Natural killer cell (primary cell): ENCODE measurements around the gene MYO18B. TPM values are rescaled to one million over a fixed set of nuclear protein-coding genes. Genes with fewer than 3 reads are reported as not detected.

Experiments used
- ATAC-seq, 3 donors: fragments of 150-1000 bp in 2 of 3; fragments of 200-7000 bp in 1 of 3; cut with Tn5 transposase; 1 replicate in 1 of 3; 2 replicates in 2 of 3; pipeline ENCODE4 v1.10.0; 2021; ENCODE audit warnings: mild to moderate bottlenecking in 2 of 3, moderate library complexity in 2 of 3
- DNase-seq, 2 donors: peaks; one replicate each; pipeline versions ENCODE4 v3.0.0 to v3.0.0-alpha.2; 2013 to 2021; ENCODE audit warnings: mixed read lengths in 1 of 2
- H3K27ac ChIP-seq: one replicate; pipeline ENCODE4 v1.5.1; 2013; ENCODE audit warnings: mild to moderate bottlenecking, low read length
- H3K27me3 ChIP-seq: one replicate; pipeline ENCODE4 v1.6.1; 2013; ENCODE audit warnings: low read length; ENCODE audit not compliant: control insufficient read depth, insufficient read depth
- H3K36me3 ChIP-seq: one replicate; pipeline ENCODE4 v1.6.1; 2013; ENCODE audit warnings: low read length; ENCODE audit not compliant: control insufficient read depth, insufficient read depth
- H3K4me1 ChIP-seq: one replicate; pipeline ENCODE4 v1.6.1; 2013; ENCODE audit warnings: low read length; ENCODE audit not compliant: control insufficient read depth, insufficient read depth
- H3K4me3 ChIP-seq: one replicate; pipeline ENCODE4 v1.5.1; 2013; ENCODE audit warnings: low read length
- H3K9me3 ChIP-seq: one replicate; pipeline ENCODE4 v1.6.1; 2013; ENCODE audit warnings: low read length; ENCODE audit not compliant: control insufficient read depth, insufficient read depth
- H3K27ac Mint-ChIP-seq, 2 donors: one replicate each; pipeline ENCODE4 v1.8.0; 2022; ENCODE audit warnings: mild to moderate bottlenecking in 2 of 2, mixed read lengths in 2 of 2, moderate library complexity in 1 of 2
- H3K27me3 Mint-ChIP-seq, 2 donors: one replicate each; pipeline ENCODE4 v1.8.0; 2022; ENCODE audit warnings: low read depth in 2 of 2, mixed read lengths in 2 of 2
- H3K36me3 Mint-ChIP-seq: one replicate; pipeline ENCODE4 v1.8.0; 2022; ENCODE audit warnings: mixed read lengths
- H3K4me1 Mint-ChIP-seq, 2 donors: one replicate each; pipeline ENCODE4 v1.8.0; 2022; ENCODE audit warnings: mixed read lengths in 2 of 2
- H3K4me3 Mint-ChIP-seq: one replicate; pipeline ENCODE4 v1.8.0; 2022; ENCODE audit warnings: mild to moderate bottlenecking, moderate library complexity, mixed read lengths
- H3K9me3 Mint-ChIP-seq, 2 donors: one replicate each; pipeline ENCODE4 v1.8.0; 2022; ENCODE audit warnings: mixed read lengths in 2 of 2
- CTCF ChIP-seq: fragments of 200-600 bp; IDR thresholded peaks from one replicate; pipeline ENCODE4 v1.8.0; 2022; ENCODE audit warnings: antibody characterized with exemption
- WGBS: methylation state at CpG from one replicate; pipeline ENCODE4 v1.1.7; 2013; ENCODE audit warnings: missing lambda C conversion rate; ENCODE audit not compliant: insufficient coverage; 5-methylcytosine and 5-hydroxymethylcytosine counted together
- intact Hi-C: fragments of 100-400 bp; cut with micrococcal nuclease; formaldehyde crosslinking; loops from one replicate; pipeline ENCODE4 v1.14.2; 2022
- total RNA-seq, 4 donors: library from RNA; stranded (reverse); fragments of 120-200 nt in 1 of 4; gene quantifications; one replicate each; pipeline versions ENCODE4 v1.2.3 to v1.2.4, GENCODE V29; 2013 to 2022

The MYO18B gene
- total RNA-seq, 3 donors from 2014 or later (not counting 1 experiment from before 2014, with no cell fraction given), result 0.07 to 0.14 (median 0.10) TPM

- Histone ChIP-seq H3K27me3 (no peaks in the 10 kb centered on the region), H3K36me3 (no peaks in the 10 kb centered on the region), H3K27ac (no peak overlapping the region), H3K4me3 (no peak overlapping the region), H3K4me1 (no peaks in the 10 kb centered on the region), H3K9me3 (no peaks in the 10 kb centered on the region)
- Mint-ChIP-seq H3K4me3 (no peak overlapping the region), H3K27me3 (peaks cover 6 to 50% of the 10 kb centered on the region in 2 donors), H3K36me3 (no peaks in the 10 kb centered on the region), H3K4me1 (no peaks in the 10 kb centered on the region), H3K9me3 (no peaks in the 10 kb centered on the region), H3K27ac (no peak overlapping the region)
- no peak for DNase-seq
- no peak for TF ChIP-seq CTCF
- 81% methylated on average over 6 of the region's 7 CpGs for WGBS
- no peak for ATAC-seq
- intact Hi-C loops, result no loop called here
Observed at GRCh38 chr22:25911243-25911972, 169.4 kb downstream of the MYO18B start.

- no peaks in the 10 kb centered on the region for H3K9me3 ChIP-seq
- no peak for DNase-seq
- Mint-ChIP-seq H3K27me3 (peaks cover 16 to 34% of the 10 kb centered on the region in 2 donors), H3K9me3 (peaks cover 2% of the 10 kb centered on the region in 2 donors), H3K27ac (no peak overlapping the region), H3K36me3 (no peaks in the 10 kb centered on the region), H3K4me1 (no peaks in the 10 kb centered on the region), H3K4me3 (no peak overlapping the region)
- H3K27me3 ChIP-seq, result no peaks in the 10 kb centered on the region
- H3K4me1 ChIP-seq, result no peaks in the 10 kb centered on the region
- WGBS, result 74% methylated on average over 4 of the region's 4 CpGs
- intact Hi-C loops, result no loop called here
- no peak for TF ChIP-seq CTCF
- no peak for ATAC-seq
- H3K27ac ChIP-seq, result no peak overlapping the region
- no peak overlapping the region for H3K4me3 ChIP-seq
- no peaks in the 10 kb centered on the region for H3K36me3 ChIP-seq
Observed at GRCh38 chr22:25919452-25919851, 177.5 kb downstream of the MYO18B start.

GRCh38 chr22:25922141-25922540 is 180.2 kb downstream of the MYO18B start:
- peaks cover 16 to 25% of the 10 kb centered on the region in 2 donors for H3K27me3 Mint-ChIP-seq
- H3K27ac Mint-ChIP-seq, result no peak overlapping the region
- no peaks in the 10 kb centered on the region for H3K4me1 Mint-ChIP-seq

More at GRCh38 chr22:25922141-25922540, 180.2 kb downstream of the MYO18B start:
- WGBS, result 79% methylated on average over 10 of the region's 10 CpGs
- H3K9me3 Mint-ChIP-seq, result peaks cover 2% of the 10 kb centered on the region in 2 donors
- Histone ChIP-seq H3K27me3 (no peaks in the 10 kb centered on the region), H3K36me3 (no peaks in the 10 kb centered on the region), H3K4me1 (no peaks in the 10 kb centered on the region), H3K4me3 (no peak overlapping the region), H3K9me3 (no peaks in the 10 kb centered on the region), H3K27ac (no peak overlapping the region)
- no peak for TF ChIP-seq CTCF
- H3K4me3 Mint-ChIP-seq, result no peak overlapping the region
- DNase-seq (no peak), ATAC-seq (no peak)
- H3K36me3 Mint-ChIP-seq, result no peaks in the 10 kb centered on the region
- intact Hi-C loops, result no loop called here
